ENCODE results near the gene TMX4. TPM values are rescaled to one million over a fixed set of nuclear protein-coding genes. Genes with fewer than 3 reads are reported as not detected.
"Not testable (repeated sequence)": the region's sequence is repeated elsewhere in the genome, so short reads cannot be mapped to it uniquely, and the experiment has no call there.

Gene TMX4
- total RNA-seq, 4 donors from 2014 or later = 9.1 to 26.5 (median 12.0) TPM

GRCh38 chr20:8036771-8037170, 17.2 kb upstream of the TMX4 start:
- H3K9me3 ChIP-seq = no peaks in the 10 kb centered on the region
- no peak overlapping the region for H3K27ac ChIP-seq
- TF ChIP-seq POLR2A (IDR thresholded peaks at IDR 0.05) (no peak), CTCF (IDR thresholded peaks at IDR 0.05) (no peak)
- H3K4me3 ChIP-seq = no peak overlapping the region
- 72 to 79% methylated on average over 2 of the region's 2 CpGs for WGBS, 2 donors
- intact Hi-C loops (cut with DNase I) = no loop called here
- no peaks in the 10 kb centered on the region for H3K27me3 ChIP-seq
- no peak for DNase-seq
- no peaks in the 10 kb centered on the region for H3K4me1 ChIP-seq
- no peaks in the 10 kb centered on the region for H3K36me3 ChIP-seq

GRCh38 chr20:8033151-8033841, 13.7 kb upstream of the TMX4 start:
- intact Hi-C loops (cut with DNase I) = no loop called here
- 71 to 76% methylated on average over 7 of the region's 7 CpGs for WGBS, 2 donors

GRCh38 chr20:8032499-8032898, 12.9 kb upstream of the TMX4 start:
- Histone ChIP-seq H3K27me3 (no peaks in the 10 kb centered on the region), H3K36me3 (no peaks in the 10 kb centered on the region), H3K4me1 (no peaks in the 10 kb centered on the region), H3K27ac (no peak overlapping the region), H3K4me3 (no peak overlapping the region), H3K9me3 (no peaks in the 10 kb centered on the region)
- TF ChIP-seq CTCF (IDR thresholded peaks at IDR 0.05) (no peak), POLR2A (IDR thresholded peaks at IDR 0.05) (no peak)
- 55 to 83% methylated on average over 2 of the region's 2 CpGs for WGBS, 2 donors
- DNase-seq = no peak
- intact Hi-C loops (cut with DNase I) = no loop called here

More at GRCh38 chr20:8033151-8033841, 13.7 kb upstream of the TMX4 start:
- H3K27ac ChIP-seq = no peak overlapping the region
- no peaks in the 10 kb centered on the region for H3K4me1 ChIP-seq
- DNase-seq = no peak
- no peaks in the 10 kb centered on the region for H3K9me3 ChIP-seq
- H3K27me3 ChIP-seq = no peaks in the 10 kb centered on the region
- TF ChIP-seq CTCF (IDR thresholded peaks at IDR 0.05) (no peak), POLR2A (IDR thresholded peaks at IDR 0.05) (no peak)
- H3K4me3 ChIP-seq = no peak overlapping the region
- no peaks in the 10 kb centered on the region for H3K36me3 ChIP-seq

- H3K27ac ChIP-seq; H3K4me1 ChIP-seq; H3K9me3 ChIP-seq; intact Hi-C loops (cut with DNase I); H3K36me3 ChIP-seq; H3K27me3 ChIP-seq; DNase-seq; H3K4me3 ChIP-seq: not testable (repeated sequence)
Measured at GRCh38 chr20:8031539-8031938, 12.0 kb upstream of the TMX4 start.

- no peak for TF ChIP-seq CTCF (IDR thresholded peaks at IDR 0.05)
- no peak for TF ChIP-seq POLR2A (IDR thresholded peaks at IDR 0.05)
- H3K27ac ChIP-seq = no peak overlapping the region
- 90 to 93% methylated on average over 10 of the region's 10 CpGs for WGBS, 2 donors
- H3K27me3 ChIP-seq = no peaks in the 10 kb centered on the region
- no peaks in the 10 kb centered on the region for H3K9me3 ChIP-seq
- intact Hi-C loops (cut with DNase I) = no loop called here
- H3K4me3 ChIP-seq = no peak overlapping the region
- DNase-seq = no peak
- H3K4me1 ChIP-seq = peaks cover 0 to 31% (median 3%) of the 10 kb centered on the region in 3 donors
- H3K36me3 ChIP-seq = no peaks in the 10 kb centered on the region
Measured at GRCh38 chr20:8021541-8022269, 2.1 kb upstream of the TMX4 start.
